ENCODE results near the gene PITX1. TPM values are rescaled to one million over a fixed set of nuclear protein-coding genes. Genes with fewer than 3 reads are reported as not detected.

PITX1 gene
- total RNA-seq, 1 donor from 2014 or later, result not detected

- no peak overlapping the region for H3K4me3 Mint-ChIP-seq
- intact Hi-C loops (cut with micrococcal nuclease), result loop anchor here (10.0 kb wide), 2 partner anchors 302 to 338 kb away; partner anchors contain the start of genes DDX46 and MACROH2A1
- CTCF ChIA-PET, result no interaction called here
- POLR2A ChIA-PET, result no interaction called here
- no peaks in the 10 kb centered on the region for H3K9me3 Mint-ChIP-seq
- no peak for TF ChIP-seq CTCF (IDR thresholded peaks at IDR 0.05)
- no peak overlapping the region for H3K27ac Mint-ChIP-seq
- DNase-seq (no peak), ATAC-seq (ENCODE audit: low read depth) (no peak)
- H3K36me3 Mint-ChIP-seq (ENCODE audit: low read depth), result no peaks in the 10 kb centered on the region
- peaks cover 20% of the 10 kb centered on the region for H3K27me3 Mint-ChIP-seq
- peaks cover 24% of the 10 kb centered on the region for H3K4me1 Mint-ChIP-seq
These were observed 23.2 kb upstream of the PITX1 start for GRCh38 chr5:135057233-135057632.

GRCh38 chr5:135056316-135057030 is 22.4 kb upstream of the PITX1 start:
- DNase-seq (no peak), ATAC-seq (ENCODE audit: low read depth) (no peak)
- intact Hi-C loops (cut with micrococcal nuclease), result loop anchor here (10.0 kb wide), 2 partner anchors 302 to 338 kb away; partner anchors contain the start of genes DDX46 and MACROH2A1
- TF ChIP-seq CTCF (IDR thresholded peaks at IDR 0.05), result no peak
- Mint-ChIP-seq H3K27ac (no peak overlapping the region), H3K4me3 (no peak overlapping the region), H3K27me3 (peaks cover 27% of the 10 kb centered on the region), H3K36me3 (ENCODE audit: low read depth) (no peaks in the 10 kb centered on the region), H3K4me1 (peaks cover 31% of the 10 kb centered on the region), H3K9me3 (no peaks in the 10 kb centered on the region)
- POLR2A ChIA-PET, result no interaction called here
- CTCF ChIA-PET, result no interaction called here

- ATAC-seq (ENCODE audit: low read depth) (no peak), DNase-seq (no peak)
- peaks cover 34% of the 10 kb centered on the region for H3K27me3 Mint-ChIP-seq
- ChIA-PET CTCF (no interaction called here), POLR2A (no interaction called here)
- H3K9me3 Mint-ChIP-seq, result no peaks in the 10 kb centered on the region
- intact Hi-C loops (cut with micrococcal nuclease), result loop anchor here (10.0 kb wide), 2 partner anchors 301 to 339 kb away; partner anchors contain the start of genes DDX46 and MACROH2A1
- TF ChIP-seq CTCF (IDR thresholded peaks at IDR 0.05), result no peak
- no peaks in the 10 kb centered on the region for H3K36me3 Mint-ChIP-seq (ENCODE audit: low read depth)
- H3K4me3 Mint-ChIP-seq, result no peak overlapping the region
- H3K4me1 Mint-ChIP-seq, result peaks cover 40% of the 10 kb centered on the region
- H3K27ac Mint-ChIP-seq, result no peak overlapping the region
These were observed 21.4 kb upstream of the PITX1 start for GRCh38 chr5:135055396-135055795.

GRCh38 chr5:135054546-135054945 is 20.5 kb upstream of the PITX1 start:
- H3K36me3 Mint-ChIP-seq (ENCODE audit: low read depth), result no peaks in the 10 kb centered on the region
- DNase-seq (no peak), ATAC-seq (ENCODE audit: low read depth) (no peak)
- no peak overlapping the region for H3K4me3 Mint-ChIP-seq
- POLR2A ChIA-PET, result no interaction called here
- intact Hi-C loops (cut with micrococcal nuclease), result loop anchor here (10.0 kb wide), 2 partner anchors 300 to 340 kb away; partner anchors contain the start of genes DDX46 and MACROH2A1
- H3K27ac Mint-ChIP-seq, result no peak overlapping the region
- CTCF ChIA-PET, result no interaction called here
- H3K4me1 Mint-ChIP-seq, result peaks cover 48% of the 10 kb centered on the region
- H3K9me3 Mint-ChIP-seq, result no peaks in the 10 kb centered on the region
- TF ChIP-seq CTCF (IDR thresholded peaks at IDR 0.05), result no peak
- H3K27me3 Mint-ChIP-seq, result peaks cover 38% of the 10 kb centered on the region

GRCh38 chr5:135053989-135054388 is 20.0 kb upstream of the PITX1 start:
- ATAC-seq (ENCODE audit: low read depth), result no peak
- intact Hi-C loops (cut with micrococcal nuclease), result loop anchor here (1.0 to 10.0 kb wide), 3 partner anchors 15 to 341 kb away; partner anchors contain the start of genes DDX46 and MACROH2A1
- Mint-ChIP-seq H3K9me3 (no peaks in the 10 kb centered on the region), H3K4me1 (peaks cover 49% of the 10 kb centered on the region), H3K27me3 (peaks cover 39% of the 10 kb centered on the region), H3K27ac (peak overlapping the region; percentile 78), H3K4me3 (peak overlapping the region; percentile 67), H3K36me3 (ENCODE audit: low read depth) (no peaks in the 10 kb centered on the region)
- POLR2A ChIA-PET, result interaction anchor here (2.2 kb wide), 1 partner anchor 23 kb away, joined by 8 read pairs; no protein-coding TSS in a partner anchor
- CTCF ChIA-PET, result interaction anchor here (0.8 kb wide), 1 partner anchor 138 kb away, joined by 3 read pairs; no protein-coding TSS in a partner anchor
- DNase-seq, result no peak
- TF ChIP-seq CTCF (IDR thresholded peaks at IDR 0.05), result no peak

Data from activated B cell treated with CpG ODN at 0.5 μM for 24 hours (primary cell).